Activated B cell treated with CpG ODN at 0.5 μM for 24 hours (primary cell): ENCODE results near the gene NKAIN1. TPM values are rescaled to one million over a fixed set of nuclear protein-coding genes. Genes with fewer than 3 reads are reported as not detected.

Experiments used
- ATAC-seq: fragments of 200-7000 bp; cut with Tn5 transposase; one replicate; pipeline ENCODE4 v1.10.0; 2021; ENCODE audit warnings: low read depth, mild to moderate bottlenecking, moderate library complexity
- CTCF ChIA-PET: fragments of 350-600 bp; sonication (Branson Sonifier 250); formaldehyde crosslinking; loops from one replicate; lab custom pipeline; 2021; ENCODE audit warnings: antibody characterized with exemption; lab: Charles Lee
- POLR2A ChIA-PET: fragments of 350-600 bp; sonication (Branson Sonifier 250); formaldehyde crosslinking; loops from one replicate; lab custom pipeline; 2021; ENCODE audit warnings: antibody characterized with exemption; lab: Charles Lee
- DNase-seq: peaks from one replicate; pipeline ENCODE4 v3.0.0; 2022
- H3K27ac Mint-ChIP-seq: one replicate; pipeline ENCODE4 v1.8.0; 2020; ENCODE audit warnings: mixed read lengths
- H3K27me3 Mint-ChIP-seq: one replicate; pipeline ENCODE4 v1.8.0; 2021; ENCODE audit warnings: mixed read lengths
- H3K36me3 Mint-ChIP-seq: one replicate; pipeline ENCODE4 v1.8.0; 2021; ENCODE audit warnings: low read depth, mixed read lengths
- H3K4me1 Mint-ChIP-seq: one replicate; pipeline ENCODE4 v1.8.0; 2021; ENCODE audit warnings: mixed read lengths
- H3K4me3 Mint-ChIP-seq: one replicate; pipeline ENCODE4 v1.8.0; 2020; ENCODE audit warnings: mild to moderate bottlenecking, mixed read lengths
- H3K9me3 Mint-ChIP-seq: one replicate; pipeline ENCODE4 v1.8.0; 2020; ENCODE audit warnings: mixed read lengths
- CTCF ChIP-seq: fragments of 200-600 bp; IDR thresholded peaks from one replicate; pipeline ENCODE4 v1.8.0; 2022; ENCODE audit warnings: antibody characterized with exemption, mild to moderate bottlenecking
- intact Hi-C: fragments of 100-400 bp; cut with micrococcal nuclease; formaldehyde crosslinking; loops from one replicate; pipeline ENCODE4 v1.15.1; 2024
- total RNA-seq: library from RNA; stranded (reverse); gene quantifications from 2 replicates; pipeline ENCODE4 v1.2.3, GENCODE V29; 2022

Gene NKAIN1
- total RNA-seq, 1 donor from 2014 or later = not detected

- intact Hi-C loops = no loop called here
- Mint-ChIP-seq H3K36me3 (no peaks in the 10 kb centered on the region), H3K4me1 (no peaks in the 10 kb centered on the region), H3K4me3 (no peak overlapping the region), H3K27me3 (peaks cover 3% of the 10 kb centered on the region), H3K9me3 (no peaks in the 10 kb centered on the region), H3K27ac (no peak overlapping the region)
- no peak for ATAC-seq
- DNase-seq = no peak
- CTCF ChIA-PET = no interaction called here
- no peak for TF ChIP-seq CTCF
- POLR2A ChIA-PET = no interaction called here
Measured at GRCh38 chr1:31227891-31228568, 11.7 kb downstream of the NKAIN1 start.

GRCh38 chr1:31224068-31224467, 15.6 kb downstream of the NKAIN1 start:
- H3K4me1 Mint-ChIP-seq = no peaks in the 10 kb centered on the region
- intact Hi-C loops = no loop called here

GRCh38 chr1:31222176-31222575, 17.5 kb downstream of the NKAIN1 start:
- Mint-ChIP-seq H3K27me3 (peaks cover 3% of the 10 kb centered on the region), H3K4me1 (no peaks in the 10 kb centered on the region), H3K27ac (no peak overlapping the region), H3K4me3 (no peak overlapping the region), H3K9me3 (no peaks in the 10 kb centered on the region), H3K36me3 (no peaks in the 10 kb centered on the region)
- ATAC-seq (no peak), DNase-seq (no peak)
- no peak for TF ChIP-seq CTCF
- ChIA-PET CTCF (no interaction called here), POLR2A (interaction anchor here (0.5 kb wide), 1 partner anchor 10 kb away, joined by 3 read pairs; no protein-coding TSS in a partner anchor)
- intact Hi-C loops = no loop called here

More at GRCh38 chr1:31224068-31224467, 15.6 kb downstream of the NKAIN1 start:
- ChIA-PET POLR2A (no interaction called here), CTCF (no interaction called here)
- peaks cover 3% of the 10 kb centered on the region for H3K27me3 Mint-ChIP-seq
- H3K36me3 Mint-ChIP-seq = no peaks in the 10 kb centered on the region
- H3K27ac Mint-ChIP-seq = no peak overlapping the region
- ATAC-seq = no peak
- no peak for DNase-seq
- TF ChIP-seq CTCF = no peak
- no peaks in the 10 kb centered on the region for H3K9me3 Mint-ChIP-seq
- no peak overlapping the region for H3K4me3 Mint-ChIP-seq

GRCh38 chr1:31221072-31221471, 18.6 kb downstream of the NKAIN1 start:
- Mint-ChIP-seq H3K27ac (no peak overlapping the region), H3K9me3 (no peaks in the 10 kb centered on the region), H3K27me3 (peaks cover 3% of the 10 kb centered on the region), H3K36me3 (no peaks in the 10 kb centered on the region), H3K4me1 (no peaks in the 10 kb centered on the region), H3K4me3 (no peak overlapping the region)
- TF ChIP-seq CTCF = no peak
- DNase-seq = no peak
- POLR2A ChIA-PET = no interaction called here
- CTCF ChIA-PET = no interaction called here
- intact Hi-C loops = no loop called here
- ATAC-seq = no peak

- H3K27me3 Mint-ChIP-seq = peaks cover 4% of the 10 kb centered on the region
- POLR2A ChIA-PET = no interaction called here
- intact Hi-C loops = no loop called here
- no peaks in the 10 kb centered on the region for H3K9me3 Mint-ChIP-seq
- no peak overlapping the region for H3K4me3 Mint-ChIP-seq
- H3K4me1 Mint-ChIP-seq = no peaks in the 10 kb centered on the region
- no peaks in the 10 kb centered on the region for H3K36me3 Mint-ChIP-seq
- CTCF ChIA-PET = no interaction called here
- ATAC-seq (no peak), DNase-seq (no peak)
- TF ChIP-seq CTCF = no peak
- H3K27ac Mint-ChIP-seq = no peak overlapping the region
Measured at GRCh38 chr1:31219489-31219888, 20.2 kb downstream of the NKAIN1 start.
